Measurements from ENCODE around the gene FYB2. TPM values are rescaled to one million over a fixed set of nuclear protein-coding genes. Genes with fewer than 3 reads are reported as not detected.

FYB2 gene, protein sequence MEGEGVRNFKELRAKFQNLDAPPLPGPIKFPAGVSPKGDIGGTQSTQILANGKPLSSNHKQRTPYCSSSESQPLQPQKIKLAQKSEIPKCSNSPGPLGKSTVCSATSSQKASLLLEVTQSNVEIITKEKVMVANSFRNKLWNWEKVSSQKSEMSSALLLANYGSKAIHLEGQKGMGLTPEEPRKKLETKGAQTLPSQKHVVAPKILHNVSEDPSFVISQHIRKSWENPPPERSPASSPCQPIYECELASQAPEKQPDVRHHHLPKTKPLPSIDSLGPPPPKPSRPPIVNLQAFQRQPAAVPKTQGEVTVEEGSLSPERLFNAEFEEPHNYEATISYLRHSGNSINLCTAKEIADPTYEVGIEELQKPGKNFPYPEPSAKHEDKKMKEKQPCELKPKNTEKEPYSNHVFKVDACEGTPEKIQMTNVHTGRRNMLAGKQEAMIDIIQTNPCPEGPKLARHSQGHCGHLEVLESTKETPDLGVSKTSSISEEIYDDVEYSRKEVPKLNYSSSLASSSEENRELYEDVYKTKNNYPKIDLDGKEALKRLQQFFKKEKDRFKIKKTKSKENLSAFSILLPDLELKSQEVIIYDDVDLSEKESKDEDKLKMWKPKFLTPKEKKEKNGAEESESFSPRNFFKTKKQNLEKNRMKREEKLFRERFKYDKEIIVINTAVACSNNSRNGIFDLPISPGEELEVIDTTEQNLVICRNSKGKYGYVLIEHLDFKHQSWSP
- not detected for total RNA-seq
- not detected for polyA plus RNA-seq
- long read RNA-seq, donor 1 = 0 reads
- long read RNA-seq, donor 2 = 0 reads
- long read RNA-seq, donor 3 = 0 reads
- long read RNA-seq, donor 4 = 0 reads
- long read RNA-seq, donor 5 = 0 reads
- long read RNA-seq, donor 6 = 0 reads
- long read RNA-seq, donor 7, partial matches to known transcripts = 0 of 1 reads
- long read RNA-seq, donor 7, other reads (novel, unspliced or antisense) = 0 of 1 reads
- long read RNA-seq, donor 8 = 0 reads
- long read RNA-seq, donor 9 = 0 reads
- long read RNA-seq, donor 10 = 0 reads

DNA sequence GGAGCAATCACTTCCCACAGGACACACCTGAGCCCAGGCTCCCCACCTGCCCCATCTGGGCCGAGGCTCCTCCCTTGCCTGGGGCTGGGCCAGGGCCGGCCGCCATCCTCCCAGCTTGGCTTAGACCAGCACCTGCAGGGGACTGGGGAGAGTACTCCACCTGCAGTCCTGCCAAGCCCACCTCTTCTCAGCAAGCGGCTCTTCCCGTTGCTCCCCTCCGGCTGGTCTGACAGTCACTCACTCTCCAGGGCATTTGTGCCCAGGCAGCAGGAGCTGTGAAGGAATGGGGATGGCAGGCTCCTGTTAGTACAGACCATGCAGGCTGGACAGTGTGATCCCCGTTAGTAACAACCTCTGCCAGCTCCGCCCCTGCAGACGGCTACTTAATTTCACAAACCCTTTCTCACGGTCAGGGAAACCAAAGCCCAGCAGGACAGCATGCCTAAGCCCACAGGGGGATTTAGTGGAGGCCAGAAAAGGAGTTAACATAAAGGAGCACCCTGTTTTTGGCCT is at the start of gene FYB2:
Gene FYB2 (minus strand): TSS at position 18 of the 513 bp plus-strand sequence. CDS start 114 bp downstream, outside the sequence.
- Histone ChIP-seq H3K36me3 (replicated peaks in 1 of 2) (no peaks in the 10 kb centered on the region), H3K4me1 (replicated peaks in 1 of 2) (no peaks in the 10 kb centered on the region), H3K27me3 (no peaks in the 10 kb centered on the region), H3K27ac (no peak within 1 kb of the TSS), H3K4me3 (no peak within 1 kb of the TSS), H3K9me3 (replicated peaks in 1 of 3) (no peaks in the 10 kb centered on the region)
- TF ChIP-seq POLR2A (IDR thresholded peaks at IDR 0.05) = no peak
- TF ChIP-seq, protein P1, sequence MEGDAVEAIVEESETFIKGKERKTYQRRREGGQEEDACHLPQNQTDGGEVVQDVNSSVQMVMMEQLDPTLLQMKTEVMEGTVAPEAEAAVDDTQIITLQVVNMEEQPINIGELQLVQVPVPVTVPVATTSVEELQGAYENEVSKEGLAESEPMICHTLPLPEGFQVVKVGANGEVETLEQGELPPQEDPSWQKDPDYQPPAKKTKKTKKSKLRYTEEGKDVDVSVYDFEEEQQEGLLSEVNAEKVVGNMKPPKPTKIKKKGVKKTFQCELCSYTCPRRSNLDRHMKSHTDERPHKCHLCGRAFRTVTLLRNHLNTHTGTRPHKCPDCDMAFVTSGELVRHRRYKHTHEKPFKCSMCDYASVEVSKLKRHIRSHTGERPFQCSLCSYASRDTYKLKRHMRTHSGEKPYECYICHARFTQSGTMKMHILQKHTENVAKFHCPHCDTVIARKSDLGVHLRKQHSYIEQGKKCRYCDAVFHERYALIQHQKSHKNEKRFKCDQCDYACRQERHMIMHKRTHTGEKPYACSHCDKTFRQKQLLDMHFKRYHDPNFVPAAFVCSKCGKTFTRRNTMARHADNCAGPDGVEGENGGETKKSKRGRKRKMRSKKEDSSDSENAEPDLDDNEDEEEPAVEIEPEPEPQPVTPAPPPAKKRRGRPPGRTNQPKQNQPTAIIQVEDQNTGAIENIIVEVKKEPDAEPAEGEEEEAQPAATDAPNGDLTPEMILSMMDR (IDR thresholded peaks at IDR 0.05) = no peak
- 68 to 90% (median 80%) methylated on average over 4 to 10 of the region's 10 CpGs for WGBS, 4 donors
- intact Hi-C loops (cut with DNase I) = no loop called here
- DNase-seq = no peak

DNA sequence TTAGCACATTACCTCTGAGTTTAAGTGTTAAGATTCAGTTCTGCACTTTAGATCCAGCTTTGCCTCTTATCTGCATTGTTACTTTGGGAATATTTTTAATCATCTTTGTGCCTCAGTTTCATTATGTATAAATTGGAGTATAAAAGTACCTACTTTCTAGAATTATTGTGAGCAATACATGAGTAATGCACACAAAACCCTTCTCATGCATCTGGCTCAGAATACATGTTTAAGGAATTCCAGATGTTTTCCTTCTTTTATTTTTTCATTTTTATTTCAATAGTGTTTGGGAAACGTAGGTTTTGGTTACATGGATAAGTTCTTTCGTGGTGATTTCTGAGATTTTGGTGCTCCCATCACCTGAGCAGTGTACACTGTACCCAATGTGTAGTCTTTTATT is 49.6 kb upstream of the FYB2 start:
- H3K4me3 ChIP-seq = no peak overlapping the region
- intact Hi-C loops (cut with DNase I) = no loop called here
- H3K36me3 ChIP-seq (replicated peaks in 1 of 2) = no peaks in the 10 kb centered on the region
- no peaks in the 10 kb centered on the region for H3K4me1 ChIP-seq (replicated peaks in 1 of 2)
- no peaks in the 10 kb centered on the region for H3K27me3 ChIP-seq
- TF ChIP-seq POLR2A (IDR thresholded peaks at IDR 0.05) = no peak
- TF ChIP-seq, protein P1 (IDR thresholded peaks at IDR 0.05) = no peak
- 52 to 68% (median 59%) methylated on average over 2 of the region's 2 CpGs for WGBS, 4 donors
- no peaks in the 10 kb centered on the region for H3K9me3 ChIP-seq (replicated peaks in 1 of 3)
- no peak for DNase-seq
- no peak overlapping the region for H3K27ac ChIP-seq

DNA sequence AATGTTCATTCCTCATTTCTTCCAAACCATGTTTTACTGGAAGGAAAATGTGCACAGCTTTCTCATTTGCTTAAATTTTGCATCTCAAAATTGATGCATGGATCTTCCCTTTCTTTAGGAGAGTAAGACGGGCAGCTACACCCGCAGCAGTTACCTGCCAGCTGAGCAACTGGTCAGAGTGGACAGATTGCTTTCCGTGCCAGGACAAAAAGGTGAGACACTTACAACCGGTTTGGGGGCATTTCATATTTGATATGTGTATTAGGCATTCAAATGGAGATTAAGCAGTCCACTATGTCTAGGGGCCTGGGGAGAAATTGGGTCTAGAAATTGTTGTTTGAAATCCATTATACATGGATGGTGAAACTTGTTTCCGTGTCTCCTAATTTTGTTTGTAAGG is 48.3 kb upstream of the FYB2 start:
- no peak for DNase-seq
- no peaks in the 10 kb centered on the region for H3K27me3 ChIP-seq
- TF ChIP-seq POLR2A (IDR thresholded peaks at IDR 0.05) = no peak
- TF ChIP-seq, protein P1 (IDR thresholded peaks at IDR 0.05) = no peak
- 75 to 86% (median 77%) methylated on average over 5 of the region's 5 CpGs for WGBS, 4 donors
- no peaks in the 10 kb centered on the region for H3K9me3 ChIP-seq (replicated peaks in 1 of 3)
- no peak overlapping the region for H3K27ac ChIP-seq
- no peak overlapping the region for H3K4me3 ChIP-seq
- H3K4me1 ChIP-seq (replicated peaks in 1 of 2) = no peaks in the 10 kb centered on the region
- intact Hi-C loops (cut with DNase I) = no loop called here
- no peaks in the 10 kb centered on the region for H3K36me3 ChIP-seq (replicated peaks in 1 of 2)

DNA sequence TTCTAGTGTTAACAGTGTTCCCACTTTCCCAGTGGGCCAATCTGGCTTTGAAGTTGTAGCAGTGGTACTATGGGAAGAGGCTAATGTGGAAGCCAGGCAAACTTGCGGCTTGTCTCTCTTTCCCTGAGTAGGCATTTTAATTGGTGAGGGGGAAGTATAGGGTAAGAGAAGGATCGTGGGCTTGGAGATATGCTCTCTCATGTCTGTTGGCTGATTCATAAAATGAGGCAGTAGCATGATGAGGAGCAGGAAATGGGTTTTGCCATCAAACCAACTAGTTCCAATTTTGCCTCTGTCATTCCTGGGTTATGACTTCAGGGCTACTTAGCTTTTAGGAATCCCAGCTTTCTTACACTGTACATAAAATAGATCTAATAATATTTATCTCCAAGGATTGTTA is 47.5 kb upstream of the FYB2 start:
- no peak for DNase-seq
- Histone ChIP-seq H3K9me3 (replicated peaks in 1 of 3) (no peaks in the 10 kb centered on the region), H3K27ac (no peak overlapping the region), H3K4me3 (no peak overlapping the region), H3K27me3 (no peaks in the 10 kb centered on the region), H3K36me3 (replicated peaks in 1 of 2) (no peaks in the 10 kb centered on the region), H3K4me1 (replicated peaks in 1 of 2) (no peaks in the 10 kb centered on the region)
- intact Hi-C loops (cut with DNase I) = no loop called here
- WGBS, 4 donors = 43 to 74% (median 64%) methylated on average over 2 of the region's 2 CpGs
- TF ChIP-seq, protein P1 (IDR thresholded peaks at IDR 0.05) = no peak
